ENCODE data around the gene C22orf31.

The C22orf31 gene

GRCh38 chr22:29061773-29062172 is at the start of gene C22orf31:
Gene C22orf31, minus strand, starts transcription at chr22:29061831. Its CDS starts 39 bp downstream, at chr22:29061792.
- H3K4me2 ChIP-seq (ENCODE audit: low read length), result no peak within 1 kb of the TSS
- H3F3A ChIP-seq (ENCODE audit: control insufficient read depth, insufficient read depth), result no peaks in the 10 kb centered on the region
- no peaks in the 10 kb centered on the region for H3K9me3 ChIP-seq (ENCODE audit: control insufficient read depth, insufficient read depth, low read length)
- H3K4me1 ChIP-seq (ENCODE audit: control insufficient read depth, low read length), result no peaks in the 10 kb centered on the region
- no peaks in the 10 kb centered on the region for H3K9me2 ChIP-seq (replicated peaks; ENCODE audit: control insufficient read depth, low read length)
- no peaks in the 10 kb centered on the region for H3K36me3 ChIP-seq (ENCODE audit: control insufficient read depth, low read length)
- no peak within 1 kb of the TSS for H3K27ac ChIP-seq (ENCODE audit: low read depth, low read length)
- TF ChIP-seq CTCF (IDR thresholded peaks at IDR 0.05; ENCODE audit: low read depth, low read length, poor library complexity, severe bottlenecking), result no peak
- TF ChIP-seq EZH2phosphoT487 (IDR thresholded peaks at IDR 0.05; ENCODE audit: borderline replicate concordance, low read length), result no peak
- no peaks in the 10 kb centered on the region for H4K20me1 ChIP-seq (ENCODE audit: control insufficient read depth, insufficient read depth, low read depth, low read length)
- H3K79me2 ChIP-seq (ENCODE audit: control insufficient read depth, low read length), result no peaks in the 10 kb centered on the region
- H3K4me3 ChIP-seq (ENCODE audit: low read length), result no peak within 1 kb of the TSS
- peaks cover 30% of the 10 kb centered on the region for H3K27me3 ChIP-seq (ENCODE audit: control insufficient read depth, low read length)

GRCh38 chr22:29110946-29111345 is 49.3 kb upstream of the C22orf31 start:
- Histone ChIP-seq H3F3A (ENCODE audit: control insufficient read depth, insufficient read depth) (no peaks in the 10 kb centered on the region), H3K4me1 (ENCODE audit: control insufficient read depth, low read length) (no peaks in the 10 kb centered on the region), H3K4me3 (ENCODE audit: low read length) (no peak overlapping the region), H3K9me2 (replicated peaks; ENCODE audit: control insufficient read depth, low read length) (no peaks in the 10 kb centered on the region), H3K79me2 (ENCODE audit: control insufficient read depth, low read length) (no peaks in the 10 kb centered on the region), H3K36me3 (ENCODE audit: control insufficient read depth, low read length) (no peaks in the 10 kb centered on the region), H3K9me3 (ENCODE audit: control insufficient read depth, insufficient read depth, low read length) (no peaks in the 10 kb centered on the region), H4K20me1 (ENCODE audit: control insufficient read depth, insufficient read depth, low read depth, low read length) (no peaks in the 10 kb centered on the region), H3K27ac (ENCODE audit: low read depth, low read length) (no peak overlapping the region), H3K27me3 (ENCODE audit: control insufficient read depth, low read length) (peaks cover 18% of the 10 kb centered on the region), H3K4me2 (ENCODE audit: low read length) (no peak overlapping the region)
- no peak for TF ChIP-seq CTCF (IDR thresholded peaks at IDR 0.05; ENCODE audit: low read depth, low read length, poor library complexity, severe bottlenecking)
- TF ChIP-seq EZH2phosphoT487 (IDR thresholded peaks at IDR 0.05; ENCODE audit: borderline replicate concordance, low read length), result no peak

GRCh38 chr22:29109822-29110221 is 48.2 kb upstream of the C22orf31 start:
- Histone ChIP-seq H3K36me3 (ENCODE audit: control insufficient read depth, low read length) (no peaks in the 10 kb centered on the region), H3K4me2 (ENCODE audit: low read length) (no peak overlapping the region)

More at GRCh38 chr22:29109822-29110221, 48.2 kb upstream of the C22orf31 start:
- Histone ChIP-seq H3K4me1 (ENCODE audit: control insufficient read depth, low read length) (no peaks in the 10 kb centered on the region), H4K20me1 (ENCODE audit: control insufficient read depth, insufficient read depth, low read depth, low read length) (no peaks in the 10 kb centered on the region), H3K27ac (ENCODE audit: low read depth, low read length) (no peak overlapping the region), H3F3A (ENCODE audit: control insufficient read depth, insufficient read depth) (no peaks in the 10 kb centered on the region), H3K9me2 (replicated peaks; ENCODE audit: control insufficient read depth, low read length) (no peaks in the 10 kb centered on the region), H3K9me3 (ENCODE audit: control insufficient read depth, insufficient read depth, low read length) (no peaks in the 10 kb centered on the region), H3K27me3 (ENCODE audit: control insufficient read depth, low read length) (peaks cover 10% of the 10 kb centered on the region), H3K4me3 (ENCODE audit: low read length) (no peak overlapping the region), H3K79me2 (ENCODE audit: control insufficient read depth, low read length) (no peaks in the 10 kb centered on the region)
- no peak for TF ChIP-seq CTCF (IDR thresholded peaks at IDR 0.05; ENCODE audit: low read depth, low read length, poor library complexity, severe bottlenecking)
- no peak for TF ChIP-seq EZH2phosphoT487 (IDR thresholded peaks at IDR 0.05; ENCODE audit: borderline replicate concordance, low read length)

Measured in DOHH2 (cell line).